Neuronal stem cell (in vitro differentiated cells): ENCODE data around the gene FERMT2.

Experiments
- DNase-seq: peaks from one replicate; pipeline ENCODE4 v3.0.0-alpha.2; 2013; ENCODE audit warnings: low spot score
- H2AFZ ChIP-seq: one replicate; pipeline ENCODE4 v1.6.1; 2013; ENCODE audit warnings: mild to moderate bottlenecking, low read length, inconsistent platforms
- H2AK5ac ChIP-seq: 2 replicates; pipeline ENCODE4 v1.6.1; 2013; ENCODE audit warnings: low read depth, mild to moderate bottlenecking, inconsistent platforms, low read length, moderate library complexity, mixed read lengths
- H2BK120ac ChIP-seq: 2 replicates; pipeline ENCODE4 v1.6.1; 2013; ENCODE audit warnings: low read depth, mild to moderate bottlenecking, inconsistent platforms, low read length, moderate library complexity, mixed read lengths
- H2BK12ac ChIP-seq: one replicate; pipeline ENCODE4 v1.6.1; 2013; ENCODE audit warnings: low read length, inconsistent platforms
- H2BK15ac ChIP-seq: 2 replicates; pipeline ENCODE4 v1.6.1; 2013; ENCODE audit warnings: mild to moderate bottlenecking, low read length, inconsistent platforms, mixed read lengths
- H2BK5ac ChIP-seq: one replicate; pipeline ENCODE4 v1.6.1; 2013; ENCODE audit warnings: inconsistent platforms, mild to moderate bottlenecking, low read length, moderate library complexity
- H3K14ac ChIP-seq: one replicate; pipeline ENCODE4 v1.6.1; 2013; ENCODE audit warnings: low read length, inconsistent platforms
- H3K18ac ChIP-seq: 2 replicates; pipeline ENCODE4 v1.6.1; 2013; ENCODE audit warnings: low read length, inconsistent platforms
- H3K23ac ChIP-seq: 2 replicates; pipeline ENCODE4 v1.6.1; 2013; ENCODE audit warnings: low read depth, mild to moderate bottlenecking, mixed read lengths, low read length, inconsistent platforms; ENCODE audit not compliant: poor library complexity
- H3K27ac ChIP-seq: replicated peaks from 3 replicates; pipeline ENCODE4 v1.5.1; 2013; ENCODE audit warnings: low read length, inconsistent platforms
- H3K27me3 ChIP-seq, 3 experiments: 2 replicates each; pipeline ENCODE4 v1.6.1; 2013; ENCODE audit warnings: low read length in 3 of 3, mild to moderate bottlenecking in 2 of 3, inconsistent platforms in 1 of 3, low read depth in 1 of 3, mixed read lengths in 1 of 3, moderate library complexity in 1 of 3; ENCODE audit not compliant: control insufficient read depth in 3 of 3, insufficient read depth in 3 of 3
- H3K36me3 ChIP-seq, 2 donors: replicated peaks in 1 of 2; 2 replicates each; pipeline ENCODE4 v1.6.1; 2013; ENCODE audit warnings: low read length in 2 of 2; ENCODE audit not compliant: control insufficient read depth in 2 of 2, insufficient read depth in 2 of 2
- H3K4ac ChIP-seq: 2 replicates; pipeline ENCODE4 v1.6.1; 2013; ENCODE audit warnings: inconsistent platforms, mild to moderate bottlenecking, low read length, moderate library complexity
- H3K4me1 ChIP-seq, 2 donors: 1 replicate in 1 of 2; 2 replicates in 1 of 2; pipeline ENCODE4 v1.6.1; 2013; ENCODE audit warnings: low read length in 2 of 2, low read depth in 1 of 2; ENCODE audit not compliant: control insufficient read depth in 2 of 2, insufficient read depth in 1 of 2
- H3K4me2 ChIP-seq: one replicate; pipeline ENCODE4 v1.6.1; 2013; ENCODE audit warnings: mild to moderate bottlenecking, low read length, inconsistent platforms; ENCODE audit not compliant: insufficient read depth, poor library complexity, severe bottlenecking
- H3K4me3 ChIP-seq, 2 donors: 2 replicates each; pipeline ENCODE4 v1.5.1; 2013; ENCODE audit warnings: low read length in 2 of 2, mild to moderate bottlenecking in 2 of 2, inconsistent platforms in 1 of 2, moderate library complexity in 1 of 2
- H3K79me1 ChIP-seq: one replicate; pipeline ENCODE4 v1.6.1; 2013; ENCODE audit warnings: low read depth, mild to moderate bottlenecking, inconsistent platforms, low read length, moderate library complexity
- H3K9ac ChIP-seq: one replicate; pipeline ENCODE4 v1.6.1; 2013; ENCODE audit warnings: mild to moderate bottlenecking, low read depth, low read length, inconsistent platforms; ENCODE audit not compliant: poor library complexity
- H3K9me3 ChIP-seq, 2 donors: replicated peaks in 1 of 2; 2 replicates each; pipeline versions ENCODE3 to v1.6.1; 2013; ENCODE audit warnings: low read length in 2 of 2, mild to moderate bottlenecking in 2 of 2, inconsistent platforms in 1 of 2, low read depth in 1 of 2, mixed read lengths in 1 of 2, moderate library complexity in 1 of 2; ENCODE audit not compliant: control insufficient read depth in 2 of 2, insufficient read depth in 1 of 2
- H4K8ac ChIP-seq: one replicate; pipeline ENCODE4 v1.6.1; 2013; ENCODE audit warnings: low read depth, mild to moderate bottlenecking, inconsistent platforms, low read length, moderate library complexity
- H4K91ac ChIP-seq: one replicate; pipeline ENCODE4 v1.6.1; 2013; ENCODE audit warnings: low read length, low read depth, mild to moderate bottlenecking, inconsistent platforms; ENCODE audit not compliant: poor library complexity
- WGBS, 2 donors: extraction: QIAGEN DNeasy Blood & Tissue Kit; methylation state at CpG; one replicate each; pipeline ENCODE4 v1.1.7; 2013; ENCODE audit warnings: missing lambda C conversion rate in 2 of 2, mixed read lengths in 1 of 2; ENCODE audit not compliant: insufficient read length in 2 of 2, insufficient replicate concordance in 1 of 2; ENCODE audit errors: extremely low coverage in 2 of 2; 5-methylcytosine and 5-hydroxymethylcytosine counted together

FERMT2 gene

GRCh38 chr14:52948039-52948438 is 2.8 kb downstream of the FERMT2 start:
- Histone ChIP-seq H4K91ac (no peak overlapping the region), H2AFZ (no peak overlapping the region), H3K9me3 (peaks cover 2% of the 10 kb centered on the region in 2 donors), H3K23ac (no peak overlapping the region), H2BK120ac (no peak overlapping the region), H3K14ac (no peak overlapping the region), H3K4me1 (peaks cover 3 to 15% of the 10 kb centered on the region in 2 donors), H2BK5ac (no peak overlapping the region), H3K36me3 (peaks cover 0 to 40% of the 10 kb centered on the region in 2 donors), H3K4me3 (no peak overlapping the region), H3K18ac (no peak overlapping the region), H2BK12ac (no peak overlapping the region), H2AK5ac (no peak overlapping the region), H4K8ac (no peak overlapping the region), H3K9ac (no peak overlapping the region), H3K27ac (no peak overlapping the region), H3K79me1 (peaks cover 5% of the 10 kb centered on the region), H3K4me2 (no peak overlapping the region), H3K4ac (no peak overlapping the region), H3K27me3 (no peaks in the 10 kb centered on the region), H2BK15ac (no peak overlapping the region)
- WGBS, 2 donors, result no CpG with 5 or more reads among the region's 3 CpGs
- DNase-seq, result no peak

- no peak overlapping the region for H3K4me3 ChIP-seq
- no peak overlapping the region for H3K27ac ChIP-seq
- DNase-seq, result no peak
- no peak overlapping the region for H2BK5ac ChIP-seq
- peaks cover 4% of the 10 kb centered on the region for H3K79me1 ChIP-seq
- no peak overlapping the region for H2BK120ac ChIP-seq
- no peak overlapping the region for H4K91ac ChIP-seq
- no peak overlapping the region for H2BK15ac ChIP-seq
- no peak overlapping the region for H2BK12ac ChIP-seq
- no peak overlapping the region for H3K18ac ChIP-seq
- no peak overlapping the region for H2AK5ac ChIP-seq
- H2AFZ ChIP-seq, result no peak overlapping the region
- H3K14ac ChIP-seq, result no peak overlapping the region
- H4K8ac ChIP-seq, result no peak overlapping the region
- H3K23ac ChIP-seq, result no peak overlapping the region
- WGBS, 2 donors, result no CpG with 5 or more reads among the region's 2 CpGs
- H3K27me3 ChIP-seq, result no peaks in the 10 kb centered on the region
- H3K4me1 ChIP-seq, result peaks cover 1 to 6% of the 10 kb centered on the region in 2 donors
- H3K36me3 ChIP-seq, result peaks cover 0 to 49% of the 10 kb centered on the region in 2 donors
- peaks cover 2% of the 10 kb centered on the region in 2 donors for H3K9me3 ChIP-seq
- H3K4ac ChIP-seq, result no peak overlapping the region
- no peak overlapping the region for H3K9ac ChIP-seq
- H3K4me2 ChIP-seq, result no peak overlapping the region
Measured at GRCh38 chr14:52944254-52944653, 6.6 kb downstream of the FERMT2 start.

- Histone ChIP-seq H4K91ac (no peak overlapping the region), H4K8ac (no peak overlapping the region), H3K4me2 (no peak overlapping the region), H2AK5ac (no peak overlapping the region), H2BK120ac (no peak overlapping the region), H3K4me1 (peaks cover 0 to 4% of the 10 kb centered on the region in 2 donors), H3K9ac (no peak overlapping the region), H2BK5ac (no peak overlapping the region), H3K14ac (no peak overlapping the region), H3K27ac (no peak overlapping the region), H3K4ac (no peak overlapping the region), H3K18ac (no peak overlapping the region), H3K9me3 (peaks cover 0 to 2% of the 10 kb centered on the region in 2 donors), H2BK15ac (no peak overlapping the region), H3K4me3 (no peak overlapping the region), H2BK12ac (no peak overlapping the region), H3K36me3 (peaks cover 0 to 29% of the 10 kb centered on the region in 2 donors), H3K23ac (no peak overlapping the region), H3K79me1 (peaks cover 2% of the 10 kb centered on the region), H3K27me3 (no peaks in the 10 kb centered on the region), H2AFZ (no peak overlapping the region)
- no peak for DNase-seq
- no CpG with 5 or more reads among the region's 1 CpG for WGBS, 2 donors
Measured at GRCh38 chr14:52939427-52939826, 11.4 kb downstream of the FERMT2 start.

GRCh38 chr14:52937869-52938268 is 13.0 kb downstream of the FERMT2 start:
- Histone ChIP-seq H3K4me1 (peaks cover 0 to 4% of the 10 kb centered on the region in 2 donors), H2BK5ac (no peak overlapping the region), H3K4me2 (no peak overlapping the region), H2BK15ac (no peak overlapping the region), H3K9ac (no peak overlapping the region), H2AK5ac (no peak overlapping the region), H3K4me3 (no peak overlapping the region), H3K79me1 (peaks cover 2% of the 10 kb centered on the region), H3K18ac (no peak overlapping the region), H4K8ac (no peak overlapping the region), H2BK120ac (no peak overlapping the region), H3K4ac (no peak overlapping the region), H3K23ac (no peak overlapping the region), H3K27ac (no peak overlapping the region), H2BK12ac (no peak overlapping the region), H3K9me3 (no peaks in the 10 kb centered on the region), H3K14ac (no peak overlapping the region), H3K27me3 (no peaks in the 10 kb centered on the region), H4K91ac (no peak overlapping the region), H2AFZ (no peak overlapping the region), H3K36me3 (peaks cover 0 to 20% of the 10 kb centered on the region in 2 donors)
- no peak for DNase-seq
- WGBS, 2 donors, result no CpG with 5 or more reads among the region's 3 CpGs
